D721Med (cell line): ENCODE measurements around the gene EDARADD.
"Not testable (repeated sequence)": the region's sequence is repeated elsewhere in the genome, so short reads cannot be mapped to it uniquely, and the experiment has no call there.

ENCODE experiments used
- DNase-seq: peaks from one replicate; pipeline ENCODE4 v3.0.0; 2011; ENCODE audit warnings: low spot score; ENCODE audit not compliant: insufficient read length
- FAIRE-seq: peaks from 2 replicates; lab custom pipeline; 2011; peaks lifted over from hg19 to GRCh38; lab: Jason Lieb, UNC
- TF ChIP-seq, protein P1 (sequence below): IDR thresholded peaks from 2 replicates; pipeline ENCODE4 v1.5.1; 2012; ENCODE audit warnings: mild to moderate bottlenecking, control low read depth; ENCODE audit not compliant: insufficient read depth; ENCODE audit errors: missing control alignments

The EDARADD gene

DNA sequence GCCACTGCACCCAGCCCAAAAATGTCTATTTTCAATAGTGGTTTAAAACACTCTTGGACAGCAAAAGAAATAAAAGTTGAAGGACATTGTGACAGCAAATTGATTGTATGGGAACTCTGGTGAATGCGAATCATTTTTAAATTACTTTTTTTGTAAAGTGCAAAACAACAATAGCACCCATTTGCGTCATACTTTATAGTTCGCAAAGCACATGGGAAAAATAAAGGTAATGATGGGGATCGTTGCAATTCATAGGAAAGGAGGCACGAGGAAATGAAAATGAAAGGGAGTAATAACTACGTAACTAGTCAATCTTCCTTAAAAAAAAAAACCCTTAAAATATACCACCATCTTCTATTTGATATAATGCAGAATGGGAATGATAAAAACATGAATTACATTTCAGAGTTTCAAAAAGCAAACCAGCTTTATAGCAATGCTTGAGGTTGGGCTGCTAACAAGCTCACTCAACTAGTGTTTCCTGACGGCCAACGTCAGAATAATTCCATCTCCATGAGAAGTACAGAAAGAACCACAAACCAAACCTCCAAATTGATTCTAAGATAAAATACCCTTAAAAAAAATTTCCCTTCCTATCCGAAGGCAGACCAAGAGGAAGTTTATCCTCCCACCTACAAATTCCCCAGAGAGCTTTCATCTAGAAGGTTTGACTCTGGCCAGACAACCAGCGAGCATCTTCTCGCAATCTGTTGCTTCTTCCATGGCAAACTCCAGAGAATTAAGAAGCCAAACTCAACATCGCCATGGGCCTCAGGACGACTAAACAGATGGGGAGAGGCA, at the start of gene EDARADD:
Gene EDARADD (plus strand): TSS at position 606 of the 801 bp plus-strand sequence. CDS start 159 bp downstream, at position 765.
- peak; percentile 11 for FAIRE-seq
- TF ChIP-seq, protein P1, sequence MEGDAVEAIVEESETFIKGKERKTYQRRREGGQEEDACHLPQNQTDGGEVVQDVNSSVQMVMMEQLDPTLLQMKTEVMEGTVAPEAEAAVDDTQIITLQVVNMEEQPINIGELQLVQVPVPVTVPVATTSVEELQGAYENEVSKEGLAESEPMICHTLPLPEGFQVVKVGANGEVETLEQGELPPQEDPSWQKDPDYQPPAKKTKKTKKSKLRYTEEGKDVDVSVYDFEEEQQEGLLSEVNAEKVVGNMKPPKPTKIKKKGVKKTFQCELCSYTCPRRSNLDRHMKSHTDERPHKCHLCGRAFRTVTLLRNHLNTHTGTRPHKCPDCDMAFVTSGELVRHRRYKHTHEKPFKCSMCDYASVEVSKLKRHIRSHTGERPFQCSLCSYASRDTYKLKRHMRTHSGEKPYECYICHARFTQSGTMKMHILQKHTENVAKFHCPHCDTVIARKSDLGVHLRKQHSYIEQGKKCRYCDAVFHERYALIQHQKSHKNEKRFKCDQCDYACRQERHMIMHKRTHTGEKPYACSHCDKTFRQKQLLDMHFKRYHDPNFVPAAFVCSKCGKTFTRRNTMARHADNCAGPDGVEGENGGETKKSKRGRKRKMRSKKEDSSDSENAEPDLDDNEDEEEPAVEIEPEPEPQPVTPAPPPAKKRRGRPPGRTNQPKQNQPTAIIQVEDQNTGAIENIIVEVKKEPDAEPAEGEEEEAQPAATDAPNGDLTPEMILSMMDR: no peak
- no peak for DNase-seq

DNA sequence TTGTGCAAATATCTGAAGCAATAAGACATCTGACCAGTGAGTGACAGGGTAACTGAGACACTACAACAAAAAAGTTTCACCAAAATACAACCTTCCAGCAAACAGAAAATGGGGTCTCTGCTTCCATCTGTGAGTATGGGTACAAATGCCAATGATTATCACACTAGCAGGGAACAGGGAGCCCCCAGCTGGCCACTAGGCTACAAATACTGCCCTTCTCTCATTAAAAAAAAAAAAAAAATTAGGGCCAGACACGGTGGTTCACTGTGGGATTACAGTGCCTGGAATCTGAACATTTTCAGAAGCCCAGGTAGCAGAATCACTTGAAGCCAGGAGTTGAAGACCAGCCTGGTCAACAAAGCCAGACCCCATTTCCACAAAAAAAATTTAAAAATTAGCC, 48.4 kb upstream of the EDARADD start:
- no peak for FAIRE-seq

DNA sequence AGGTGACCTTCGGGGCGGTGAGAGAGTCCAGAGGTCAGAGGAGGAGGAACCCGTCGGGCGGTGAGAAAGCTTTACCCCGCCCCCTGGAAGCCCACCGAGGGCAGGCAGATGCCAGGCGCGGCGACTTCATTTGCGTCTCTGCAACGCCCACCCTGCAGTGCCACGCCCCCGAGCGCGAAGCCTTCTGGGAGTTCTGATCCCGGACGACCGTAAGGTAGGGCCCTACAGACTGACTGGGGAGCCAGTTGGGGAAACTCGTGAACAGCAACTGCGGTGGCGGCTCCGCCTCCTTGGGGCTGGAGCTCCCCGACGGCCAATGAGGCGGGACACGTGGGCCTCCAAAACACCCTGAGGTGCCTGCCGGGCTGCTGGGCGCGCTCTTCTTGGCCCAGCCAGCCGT, 46.0 kb upstream of the EDARADD start:
- DNase-seq: no peak
- TF ChIP-seq, protein P1: no peak
- no peak for FAIRE-seq

More for the DNA sequence above, 48.4 kb upstream of the EDARADD start:
- TF ChIP-seq, protein P1: peak; percentile 16
- no peak for DNase-seq

DNA sequence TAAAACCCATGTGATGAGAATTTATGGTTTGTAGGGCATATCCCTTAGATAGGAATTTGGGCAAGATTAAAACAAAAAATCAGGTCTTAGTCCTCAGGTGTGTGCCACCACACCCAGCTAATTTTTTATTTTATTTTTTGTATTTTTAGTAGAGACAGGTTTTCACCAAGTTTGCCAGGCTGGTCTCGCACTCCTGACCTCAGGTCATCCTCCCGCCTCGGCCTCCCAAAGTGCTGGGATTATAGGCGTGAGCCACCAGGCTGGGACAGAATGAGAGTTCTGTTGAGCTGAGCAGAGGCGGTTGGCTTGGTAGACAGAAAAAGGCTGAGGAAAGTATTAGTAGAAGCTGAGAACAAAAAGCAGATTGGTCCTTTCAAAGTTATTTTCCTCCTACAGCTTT, 43.8 kb upstream of the EDARADD start:
- FAIRE-seq: no peak
- TF ChIP-seq, protein P1: no peak

DNA sequence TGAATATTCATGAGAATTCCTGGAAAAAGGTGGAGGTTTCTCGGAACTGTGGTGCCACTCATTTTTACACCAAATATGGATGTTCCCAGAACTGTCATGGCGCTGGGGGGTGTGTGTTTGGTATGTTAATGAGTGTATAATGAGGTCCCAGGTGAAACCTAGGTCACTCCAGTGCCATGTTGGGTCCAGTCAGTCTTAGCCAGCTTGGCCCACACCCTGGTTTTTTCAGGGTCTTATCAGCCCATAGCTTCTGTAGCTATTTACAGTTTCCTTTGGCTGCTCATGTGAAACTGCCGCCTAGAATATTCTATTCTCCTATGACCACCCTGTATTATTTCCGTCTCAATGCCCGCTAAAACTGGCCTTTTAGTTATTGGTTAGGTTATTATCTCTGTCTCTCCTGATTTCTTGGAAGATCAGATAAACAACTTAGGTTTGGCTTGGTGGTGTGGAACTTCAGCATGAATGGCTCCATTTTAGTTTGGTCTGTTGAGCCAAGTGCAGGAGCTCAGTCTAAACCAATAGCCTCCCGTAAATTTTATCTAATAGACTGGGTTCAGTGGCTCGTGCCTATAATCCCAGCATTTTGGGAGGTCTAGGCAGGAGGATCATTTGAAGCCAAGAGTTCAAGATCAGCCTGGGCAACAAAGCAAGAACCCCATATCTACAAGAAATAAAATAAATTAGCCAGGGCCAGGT, 42.1 kb upstream of the EDARADD start:
- TF ChIP-seq, protein P1: no peak
- FAIRE-seq (no peak), DNase-seq (no peak)

More for the DNA sequence above, 43.8 kb upstream of the EDARADD start:
- DNase-seq: no peak

DNA sequence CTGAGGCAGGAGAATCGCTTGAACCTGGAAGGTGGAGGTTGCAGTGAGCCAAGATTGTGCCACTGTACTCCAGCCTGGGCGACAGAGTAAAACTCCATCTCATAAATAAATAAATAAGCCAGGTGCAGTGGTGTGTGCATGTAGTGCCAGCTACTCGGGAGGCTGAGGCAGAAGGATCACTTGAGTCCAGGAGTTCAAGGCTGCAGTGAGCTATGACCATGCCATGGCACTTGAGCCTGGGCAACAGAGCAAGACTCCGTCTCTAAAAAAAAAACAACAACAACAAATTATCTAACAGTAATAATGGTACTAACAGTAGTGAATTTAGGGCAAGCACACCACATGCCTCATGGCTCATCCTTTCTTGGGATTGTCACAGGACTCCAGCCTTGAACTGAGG, 41.3 kb upstream of the EDARADD start:
- FAIRE-seq, DNase-seq: not testable (repeated sequence)

DNA sequence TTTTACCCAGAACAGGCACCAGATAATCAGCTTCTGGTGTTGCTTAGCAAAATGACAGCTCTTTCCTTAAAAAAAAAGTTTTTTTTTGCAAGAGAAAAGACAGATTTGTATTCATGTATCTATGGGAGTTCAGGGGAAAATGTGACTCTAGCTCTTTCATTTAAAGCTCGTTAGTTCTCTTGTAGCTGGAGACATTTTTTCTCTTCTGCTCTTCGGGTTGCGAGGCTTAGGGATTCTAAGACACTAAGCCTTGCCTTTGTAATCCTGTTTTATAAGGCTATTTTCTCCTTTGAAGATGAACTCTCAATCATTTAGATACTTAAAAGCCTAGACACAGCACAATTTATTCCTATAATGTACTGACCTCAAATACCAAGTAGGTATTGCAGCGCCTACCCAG, 40.3 kb upstream of the EDARADD start:
- TF ChIP-seq, protein P1: no peak
- FAIRE-seq: peak; percentile 44
- DNase-seq: no peak
